Measurements from ENCODE around the gene RIMBP2. TPM values are rescaled to one million over a fixed set of nuclear protein-coding genes. Genes with fewer than 3 reads are reported as not detected.

RIMBP2 gene
- total RNA-seq, 1 experiment from 2014 or later = 0.95 TPM

- no peak for DNase-seq (ENCODE audit: low spot score)
- TF ChIP-seq EZH2 (IDR thresholded peaks at IDR 0.05; ENCODE audit: borderline replicate concordance, low read depth, low read length, poor library complexity, severe bottlenecking) = no peak
- no peak for TF ChIP-seq CTCF (conservative IDR thresholded peaks at IDR 0.05; ENCODE audit: low read depth, low read length)
- ChIA-PET CTCF (no interaction called here), POLR2A (ENCODE audit: low non-redundant PET) (no interaction called here)
- Histone ChIP-seq H3K27me3 (replicated peaks; ENCODE audit: insufficient read depth, low read depth, low read length, poor library complexity) (no peaks in the 10 kb centered on the region), H3K4me1 (ENCODE audit: insufficient read depth, low read length, poor library complexity, severe bottlenecking) (no peaks in the 10 kb centered on the region), H3K9me3 (ENCODE audit: low read depth, low read length, poor library complexity, severe bottlenecking) (no peaks in the 10 kb centered on the region), H3K27ac (ENCODE audit: low read depth, low read length, poor library complexity, severe bottlenecking) (no peak overlapping the region), H3K4me3 (ENCODE audit: low read depth, low read length, poor library complexity, severe bottlenecking) (no peak overlapping the region), H3K36me3 (ENCODE audit: insufficient read depth, low read length, poor library complexity, severe bottlenecking) (no peaks in the 10 kb centered on the region)
- intact Hi-C loops (cut with micrococcal nuclease; ENCODE audit: unreplicated experiment) = no loop called here
- no TSS peak for BruUV-seq (replicated peaks)
Measured at GRCh38 chr12:130661486-130662255, 54.4 kb downstream of the RIMBP2 start.

GRCh38 chr12:130661059-130661458 lies 55.0 kb downstream of the RIMBP2 start:
- Histone ChIP-seq H3K27me3 (replicated peaks; ENCODE audit: insufficient read depth, low read depth, low read length, poor library complexity) (no peaks in the 10 kb centered on the region), H3K4me3 (ENCODE audit: low read depth, low read length, poor library complexity, severe bottlenecking) (no peak overlapping the region), H3K27ac (ENCODE audit: low read depth, low read length, poor library complexity, severe bottlenecking) (no peak overlapping the region), H3K9me3 (ENCODE audit: low read depth, low read length, poor library complexity, severe bottlenecking) (no peaks in the 10 kb centered on the region), H3K36me3 (ENCODE audit: insufficient read depth, low read length, poor library complexity, severe bottlenecking) (no peaks in the 10 kb centered on the region), H3K4me1 (ENCODE audit: insufficient read depth, low read length, poor library complexity, severe bottlenecking) (no peaks in the 10 kb centered on the region)
- ChIA-PET CTCF (no interaction called here), POLR2A (ENCODE audit: low non-redundant PET) (no interaction called here)
- intact Hi-C loops (cut with micrococcal nuclease; ENCODE audit: unreplicated experiment) = no loop called here
- BruUV-seq (replicated peaks) = no TSS peak
- no peak for DNase-seq (ENCODE audit: low spot score)
- no peak for TF ChIP-seq EZH2 (IDR thresholded peaks at IDR 0.05; ENCODE audit: borderline replicate concordance, low read depth, low read length, poor library complexity, severe bottlenecking)
- no peak for TF ChIP-seq CTCF (conservative IDR thresholded peaks at IDR 0.05; ENCODE audit: low read depth, low read length)

GRCh38 chr12:130658145-130658911 lies 57.8 kb downstream of the RIMBP2 start:
- no peak overlapping the region for H3K4me3 ChIP-seq (ENCODE audit: low read depth, low read length, poor library complexity, severe bottlenecking)
- BruUV-seq (replicated peaks) = no TSS peak
- H3K27ac ChIP-seq (ENCODE audit: low read depth, low read length, poor library complexity, severe bottlenecking) = no peak overlapping the region
- intact Hi-C loops (cut with micrococcal nuclease; ENCODE audit: unreplicated experiment) = no loop called here
- no peak for TF ChIP-seq EZH2 (IDR thresholded peaks at IDR 0.05; ENCODE audit: borderline replicate concordance, low read depth, low read length, poor library complexity, severe bottlenecking)
- TF ChIP-seq CTCF (conservative IDR thresholded peaks at IDR 0.05; ENCODE audit: low read depth, low read length) = no peak
- no peaks in the 10 kb centered on the region for H3K27me3 ChIP-seq (replicated peaks; ENCODE audit: insufficient read depth, low read depth, low read length, poor library complexity)
- ChIA-PET POLR2A (ENCODE audit: low non-redundant PET) (no interaction called here), CTCF (no interaction called here)
- no peak for DNase-seq (ENCODE audit: low spot score)
- H3K4me1 ChIP-seq (ENCODE audit: insufficient read depth, low read length, poor library complexity, severe bottlenecking) = no peaks in the 10 kb centered on the region
- H3K36me3 ChIP-seq (ENCODE audit: insufficient read depth, low read length, poor library complexity, severe bottlenecking) = no peaks in the 10 kb centered on the region
- H3K9me3 ChIP-seq (ENCODE audit: low read depth, low read length, poor library complexity, severe bottlenecking) = no peaks in the 10 kb centered on the region
